HG03097 (cell line): ENCODE results near the gene ADAM10.

Experiments used
- ATAC-seq: cut with Tn5 transposase; IDR thresholded peaks from one replicate; pipeline ENCODE4 v1.9.1; 2021; ENCODE audit not compliant: unreplicated experiment, low FRiP score

ADAM10 gene

GRCh38 chr15:58684036-58684710, 65.3 kb downstream of the ADAM10 start:
- no peak for ATAC-seq

GRCh38 chr15:58682234-58682633, 67.3 kb downstream of the ADAM10 start:
- no peak for ATAC-seq

DNA sequence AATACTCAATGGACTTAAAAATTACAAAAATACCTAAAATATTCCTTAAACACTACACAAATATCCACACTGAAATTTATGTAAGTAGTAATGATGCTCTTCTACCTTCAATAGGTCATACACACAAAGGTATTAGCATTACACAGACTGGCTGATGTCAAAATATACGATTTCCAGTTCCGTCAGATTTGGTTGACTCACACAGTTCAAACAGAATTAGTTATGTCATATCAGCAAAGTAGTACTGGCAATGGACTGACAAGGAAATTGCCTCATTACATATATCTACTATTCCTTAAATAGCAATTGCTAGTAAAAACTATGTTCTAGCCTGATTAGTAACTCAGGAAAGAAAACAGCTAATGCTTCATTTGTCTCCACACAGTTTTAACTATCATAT, 70.8 kb downstream of the ADAM10 start:
- no peak for ATAC-seq

- no peak for ATAC-seq
These were observed 72.1 kb downstream of the ADAM10 start for GRCh38 chr15:58677426-58677825.

DNA sequence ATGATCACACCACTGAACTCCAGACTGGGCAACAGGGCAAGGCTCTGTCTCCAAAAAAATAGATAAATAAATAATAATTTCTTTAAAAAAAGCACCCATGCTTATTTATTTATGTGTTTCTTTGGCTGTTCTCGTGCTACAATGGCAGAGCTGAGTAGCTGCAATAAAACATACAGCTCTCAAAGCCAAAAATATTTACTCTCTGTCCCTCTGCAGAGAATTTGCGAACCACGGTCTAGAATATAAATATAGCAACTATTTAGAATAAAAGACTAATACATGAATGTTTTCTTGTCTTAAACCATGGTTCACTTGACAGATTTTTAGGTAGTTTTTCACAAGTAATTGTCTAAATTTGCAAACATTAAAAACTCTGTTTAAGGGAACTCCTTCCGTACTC, 72.7 kb downstream of the ADAM10 start:
- ATAC-seq, result no peak

DNA sequence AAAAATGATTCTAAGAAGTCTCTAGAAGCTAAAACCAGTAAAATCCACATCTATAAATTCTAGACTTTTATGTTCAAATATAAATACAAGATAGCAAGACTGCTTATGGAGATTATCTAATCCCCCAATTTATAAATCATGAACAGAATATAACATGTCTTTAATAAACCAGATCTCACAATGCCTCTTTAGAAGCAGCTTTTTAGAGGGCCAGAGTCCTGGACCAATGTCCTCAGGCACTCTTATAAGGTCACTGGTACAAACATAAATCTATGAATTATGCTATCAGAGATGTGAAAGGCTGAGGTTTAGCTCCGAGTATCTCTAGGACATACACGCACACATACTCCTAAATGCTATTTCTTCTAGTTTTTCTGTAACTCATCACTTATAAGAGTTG, 78.3 kb downstream of the ADAM10 start:
- ATAC-seq, result no peak

GRCh38 chr15:58669108-58669507, 80.4 kb downstream of the ADAM10 start:
- no peak for ATAC-seq

DNA sequence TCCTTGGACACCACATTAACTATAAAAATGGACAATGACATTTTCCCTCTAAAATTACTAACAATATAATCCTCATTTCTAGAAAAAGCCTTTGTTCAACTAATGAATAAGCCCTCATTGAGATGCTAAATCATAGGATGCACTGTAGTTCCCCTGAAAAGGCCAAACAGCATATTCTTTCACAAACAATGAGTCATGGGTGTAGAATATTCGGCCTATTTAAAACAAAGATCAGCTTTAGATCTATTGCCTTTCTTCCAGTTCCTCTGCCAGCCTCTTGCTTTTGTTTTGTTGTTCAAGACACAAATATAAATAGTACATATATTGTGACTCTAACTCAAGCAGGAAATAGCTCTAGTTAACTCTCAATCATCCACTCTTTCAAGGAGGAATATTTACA, 82.5 kb downstream of the ADAM10 start:
- no peak for ATAC-seq

- ATAC-seq, result no peak
These were observed 83.8 kb downstream of the ADAM10 start for GRCh38 chr15:58665672-58666071.

GRCh38 chr15:58650102-58650501, 99.4 kb downstream of the ADAM10 start:
- no peak for ATAC-seq

GRCh38 chr15:58649175-58649574, 100.3 kb downstream of the ADAM10 start:
- ATAC-seq, result no peak

- no peak for ATAC-seq
These were observed 105.5 kb downstream of the ADAM10 start for GRCh38 chr15:58643996-58644395.

DNA sequence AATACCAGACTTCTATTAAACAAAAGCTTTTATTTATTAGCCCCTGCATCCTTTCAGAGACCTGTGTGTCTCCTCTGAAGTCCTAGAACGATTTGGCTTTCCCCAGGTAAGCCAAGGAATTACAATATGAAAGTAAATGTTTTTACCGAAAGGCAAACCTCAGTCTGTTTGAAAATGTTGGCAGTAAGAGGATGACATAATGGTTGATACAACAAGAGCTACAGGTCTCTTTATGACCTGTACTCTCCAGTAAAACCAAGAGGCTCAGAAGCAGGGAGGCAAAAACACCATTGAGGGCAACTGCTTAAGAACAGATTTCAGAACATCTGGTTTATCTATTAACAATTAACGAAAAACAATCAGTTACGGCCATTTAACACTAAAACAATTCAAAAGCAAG, 107.8 kb downstream of the ADAM10 start:
- no peak for ATAC-seq

DNA sequence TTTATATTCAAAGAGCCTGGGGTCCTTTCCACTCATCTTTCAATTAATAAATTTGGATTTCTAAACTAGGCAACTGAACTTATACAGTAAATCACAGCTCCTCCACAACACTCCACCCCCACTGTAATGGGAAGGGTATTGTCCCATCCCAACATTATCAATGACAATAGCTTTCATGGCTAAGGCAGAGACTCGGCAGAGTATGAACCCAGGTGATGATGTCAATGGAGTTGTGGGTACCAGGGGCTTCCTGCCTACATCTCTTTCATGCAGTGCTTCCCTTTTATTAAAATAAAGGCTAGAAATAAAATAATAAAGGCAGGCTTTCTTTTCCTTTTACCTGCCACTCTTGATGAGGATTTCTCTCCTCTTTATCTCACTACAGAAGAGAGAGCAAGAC, 109.5 kb downstream of the ADAM10 start:
- no peak for ATAC-seq

DNA sequence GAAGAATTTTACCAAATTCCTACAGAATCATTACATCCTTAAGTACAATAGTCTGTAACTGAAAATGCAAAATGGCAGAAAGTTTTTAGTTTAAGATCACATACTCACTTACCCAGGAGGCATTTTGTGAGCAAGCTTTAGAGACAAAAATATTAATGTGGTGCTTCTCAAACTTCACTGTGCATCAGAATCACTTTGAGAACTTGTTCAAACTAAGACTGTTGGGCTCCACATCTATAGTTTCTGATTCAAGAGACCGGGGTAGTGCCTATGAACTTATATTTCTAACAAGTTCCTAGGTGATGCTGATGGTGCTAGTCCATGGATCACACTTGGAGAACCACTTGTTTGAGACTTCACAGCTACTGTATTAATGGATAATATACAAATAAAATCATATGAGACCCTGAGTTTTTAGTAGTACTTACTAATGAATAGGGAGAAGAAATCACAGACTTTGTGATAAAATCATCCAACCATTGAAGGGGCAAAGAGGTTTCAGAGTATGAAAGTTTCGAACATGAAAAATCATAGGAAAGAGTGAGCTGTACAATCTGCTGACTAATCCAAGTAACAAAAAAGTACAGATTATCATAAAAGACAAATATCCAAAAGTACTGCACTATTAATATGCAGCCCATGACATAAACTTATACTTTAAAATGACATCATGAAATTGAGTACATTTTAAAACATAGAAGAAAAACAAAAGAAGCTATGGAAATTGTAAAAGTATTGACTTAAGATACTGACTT, 110.3 kb downstream of the ADAM10 start:
- ATAC-seq, result no peak

DNA sequence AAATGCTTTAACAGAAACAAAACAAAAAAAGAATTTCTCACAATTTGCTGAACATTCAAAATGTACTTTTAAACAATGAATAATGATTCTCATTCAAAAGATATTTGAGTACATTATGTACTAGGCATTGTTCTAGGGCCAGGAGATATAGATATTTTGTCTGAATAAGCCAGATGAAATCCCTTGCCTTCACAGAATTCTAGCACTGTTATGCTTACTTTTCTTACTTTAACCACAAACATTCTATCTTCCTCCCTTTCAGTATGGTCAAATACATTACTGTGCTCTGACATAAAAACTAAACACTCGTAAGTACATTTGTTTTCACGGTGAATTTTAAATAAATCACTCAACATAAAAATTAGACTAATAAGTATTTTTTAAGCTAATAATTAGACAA, 116.7 kb downstream of the ADAM10 start:
- no peak for ATAC-seq

DNA sequence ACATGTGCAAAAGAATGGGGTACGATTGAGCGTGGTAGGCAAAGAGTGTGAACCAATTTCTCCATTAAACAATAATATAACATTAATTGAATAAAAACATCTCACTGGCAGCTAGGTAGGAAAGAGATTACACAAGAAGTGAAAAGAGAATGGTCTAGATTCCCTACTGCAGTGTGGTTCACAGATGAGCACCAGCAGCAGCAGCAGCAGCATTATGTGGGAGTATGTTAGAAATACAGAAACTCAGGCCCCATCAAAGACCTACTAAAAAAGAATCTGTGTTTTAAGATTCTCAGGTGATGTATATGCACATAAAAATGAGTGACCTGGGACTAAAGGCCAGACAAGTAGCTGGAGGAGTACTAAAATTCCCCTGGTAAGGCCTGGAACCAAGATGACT, 118.2 kb downstream of the ADAM10 start:
- ATAC-seq, result no peak

- no peak for ATAC-seq
These were observed 119.9 kb downstream of the ADAM10 start for GRCh38 chr15:58629625-58630024.

GRCh38 chr15:58628206-58628947, 121.1 kb downstream of the ADAM10 start:
- no peak for ATAC-seq

DNA sequence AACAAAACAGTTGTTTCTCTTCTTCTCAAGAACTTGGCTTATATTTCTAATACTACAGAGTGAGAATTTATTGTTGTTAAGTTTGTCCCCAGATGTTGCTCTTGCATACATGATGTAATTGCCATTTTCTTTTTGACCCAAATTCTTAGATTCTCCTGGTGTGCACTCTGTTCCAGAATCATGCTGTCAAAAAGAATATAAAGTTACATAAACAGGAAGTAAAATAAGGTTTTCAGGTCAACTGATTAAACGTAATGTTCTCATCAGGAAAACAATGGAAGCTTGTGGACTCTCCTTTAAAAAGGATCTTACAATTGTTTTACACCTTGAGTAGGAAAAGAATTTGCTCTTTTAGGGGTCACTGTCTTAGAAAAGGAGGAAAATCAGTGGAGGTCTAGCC, 121.8 kb downstream of the ADAM10 start:
- ATAC-seq, result no peak

DNA sequence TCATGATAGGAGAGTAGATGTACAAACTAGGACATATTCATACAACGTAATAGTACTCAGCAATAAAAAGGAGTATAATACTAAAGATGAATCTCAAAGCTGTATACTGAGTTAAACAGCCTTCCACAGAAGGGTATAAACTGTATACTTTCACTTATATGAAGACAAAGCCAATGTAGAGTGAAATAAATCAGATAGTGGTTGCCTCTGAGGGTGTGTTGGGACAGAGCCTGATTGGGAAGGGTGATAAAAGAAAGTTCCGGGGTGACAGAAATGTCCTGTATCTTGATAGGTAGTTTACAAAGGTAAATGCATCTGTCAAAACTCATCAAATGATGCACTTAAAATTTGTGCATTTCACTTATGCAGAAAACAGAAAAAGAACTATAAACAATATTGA, 122.5 kb downstream of the ADAM10 start:
- ATAC-seq, result no peak

GRCh38 chr15:58626378-58626777, 123.1 kb downstream of the ADAM10 start:
- ATAC-seq, result no peak
